ENCODE data around the gene ZSCAN18.
"Not testable (repeated sequence)": the region's sequence is repeated elsewhere in the genome, so short reads cannot be mapped to it uniquely, and the experiment has no call there.

Gene ZSCAN18

GRCh38 chr19:58097781-58098681, at the start of gene ZSCAN18:
Gene ZSCAN18 (minus strand): TSS chr19:58098231. CDS start chr19:58090267, 7,964 bp downstream.
- DNase-seq: peak; percentile 95

DNA sequence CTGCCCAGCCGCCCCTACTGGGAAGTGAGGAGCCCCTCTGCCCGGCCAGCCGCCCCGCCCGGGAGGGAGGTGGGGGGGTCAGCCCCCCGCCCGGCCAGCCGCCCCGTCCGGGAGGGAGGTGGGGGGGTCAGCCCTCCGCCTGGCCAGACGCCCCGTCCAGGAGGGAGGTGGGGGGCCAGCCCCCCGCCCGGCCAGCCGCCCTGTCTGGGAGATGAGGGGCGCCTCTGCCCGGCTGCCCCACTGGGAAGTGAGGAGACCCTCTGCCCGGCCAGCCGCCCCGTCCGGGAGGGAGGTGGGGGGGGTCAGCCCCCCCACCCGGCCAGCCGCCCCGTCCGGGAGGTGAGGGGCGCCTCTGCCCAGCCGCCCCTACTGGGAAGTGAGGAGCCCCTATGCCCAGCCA, 49.4 kb upstream of the ZSCAN18 start:
- not testable (repeated sequence) for DNase-seq

GRCh38 chr19:58145849-58146248, 47.8 kb upstream of the ZSCAN18 start:
- DNase-seq: no peak

DNA sequence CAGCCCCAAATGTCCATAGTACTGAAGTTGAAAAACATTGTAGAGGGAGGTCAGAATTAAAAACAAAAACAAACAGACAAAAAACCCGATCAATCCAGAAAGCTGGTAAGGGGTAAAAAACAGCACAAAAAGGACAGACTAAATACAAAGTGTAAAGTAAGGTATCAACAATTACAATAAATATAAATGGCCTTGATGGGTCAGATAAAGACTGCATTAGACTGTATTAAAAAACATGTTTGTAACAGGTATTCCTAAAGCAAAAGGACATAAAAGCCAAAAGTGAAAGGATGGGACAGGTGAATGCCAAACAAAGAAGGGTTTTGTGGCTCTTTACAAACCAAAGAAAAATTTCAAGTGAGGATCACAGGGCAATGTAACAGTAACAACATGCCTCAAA, 36.2 kb upstream of the ZSCAN18 start:
- no peak for DNase-seq

DNA sequence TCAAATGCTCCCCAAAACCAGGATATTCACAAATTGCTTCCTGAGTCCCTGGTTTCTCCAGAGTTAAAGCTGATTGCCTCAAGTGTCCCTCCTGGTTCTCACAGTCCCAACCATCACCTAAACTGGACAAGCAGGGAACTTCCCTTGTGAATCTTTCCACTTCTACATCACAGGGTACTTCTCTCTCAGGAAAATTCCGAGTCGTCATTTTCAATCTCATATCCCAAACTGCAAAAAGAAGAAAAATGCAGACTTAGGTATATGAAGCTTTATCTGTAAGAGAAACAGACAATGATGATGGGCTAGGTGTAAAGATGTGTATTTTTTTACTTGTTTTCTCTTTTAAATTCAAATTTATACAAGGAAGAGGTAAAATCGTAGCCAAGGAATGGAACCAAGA, 31.3 kb upstream of the ZSCAN18 start:
- no peak for DNase-seq

DNA sequence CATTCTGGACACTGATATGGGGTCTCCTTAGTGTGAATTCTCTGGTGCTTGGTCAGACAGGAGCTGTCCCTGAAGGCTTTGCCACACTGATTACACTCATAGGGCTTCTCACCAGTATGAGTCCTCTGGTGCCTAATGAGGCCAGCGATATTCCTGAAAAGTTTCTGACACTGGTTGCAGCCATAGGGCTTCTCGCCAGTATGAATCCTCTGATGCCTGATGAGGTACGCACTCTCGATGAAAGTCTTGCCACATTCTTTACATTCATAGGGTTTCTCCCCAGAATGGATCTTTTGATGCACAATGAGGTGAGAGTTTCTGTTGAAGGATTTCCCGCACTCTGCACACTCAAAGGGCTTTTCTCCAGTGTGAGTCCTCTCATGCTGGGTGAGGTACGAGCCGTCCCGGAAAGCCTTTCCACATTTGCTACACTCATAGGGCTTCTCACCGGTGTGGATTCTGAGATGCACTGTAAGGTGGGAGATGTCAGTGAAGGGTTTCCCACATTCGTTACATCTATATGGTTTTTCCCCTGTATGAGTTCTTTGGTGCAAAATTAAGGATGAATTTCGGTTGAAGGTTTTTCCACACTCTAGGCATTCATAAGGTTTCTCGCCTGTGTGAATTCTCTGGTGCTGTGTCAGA, 30.1 kb upstream of the ZSCAN18 start:
- DNase-seq: no peak

DNA sequence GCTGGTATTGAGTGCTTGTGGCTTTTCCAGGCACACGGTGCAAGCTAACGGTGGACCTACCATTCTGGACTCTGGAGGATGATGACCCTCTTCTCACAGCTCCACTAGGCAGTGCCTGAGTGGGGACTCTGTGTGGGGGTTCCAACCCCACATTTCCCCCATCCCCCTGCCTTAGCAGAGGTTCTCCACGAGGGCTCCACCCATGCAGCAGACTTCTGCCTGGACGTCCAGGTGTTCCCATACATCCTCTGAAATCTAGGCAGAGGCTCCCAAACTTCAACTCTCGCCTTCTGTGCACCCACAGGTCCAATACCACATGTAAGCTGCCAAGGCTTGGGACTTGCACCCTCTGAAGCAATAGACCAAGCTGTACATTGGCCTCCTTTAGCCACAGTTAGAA, 25.3 kb upstream of the ZSCAN18 start:
- no peak for DNase-seq

DNA sequence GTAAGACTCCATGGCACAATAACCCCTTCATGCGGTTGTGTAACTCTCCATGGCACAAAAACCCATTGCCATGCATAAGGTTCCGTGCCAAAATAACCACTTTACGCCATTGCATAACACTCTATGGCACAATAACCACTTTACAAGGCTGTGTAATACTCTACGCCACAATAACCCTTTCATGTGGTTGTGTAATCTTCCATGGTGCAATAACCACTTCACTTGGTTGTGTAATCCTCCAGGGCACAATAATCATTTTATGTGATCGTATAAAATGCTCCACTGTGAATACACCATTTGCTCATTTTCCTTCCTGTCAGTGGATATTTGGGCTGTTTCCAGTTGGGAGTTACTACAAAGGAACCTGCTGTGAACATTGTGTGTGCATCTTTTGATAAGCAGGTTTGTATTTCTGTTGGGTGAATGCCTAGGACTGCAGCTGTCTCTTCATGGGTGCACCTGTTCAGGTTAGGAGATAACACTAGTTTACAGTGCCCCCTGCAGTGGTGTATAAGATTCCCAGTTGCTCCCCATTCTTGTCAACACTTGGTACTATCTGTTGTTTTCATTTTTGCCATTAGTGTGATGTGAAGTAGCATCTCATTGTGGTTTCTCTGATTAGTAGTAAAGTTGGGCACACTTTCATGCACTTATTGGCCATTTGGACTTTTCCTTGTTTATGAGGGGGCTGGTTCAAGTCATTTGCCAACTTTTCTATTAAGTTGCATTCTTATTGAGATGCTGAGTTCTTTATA, 21.1 kb upstream of the ZSCAN18 start:
- DNase-seq: no peak

DNA sequence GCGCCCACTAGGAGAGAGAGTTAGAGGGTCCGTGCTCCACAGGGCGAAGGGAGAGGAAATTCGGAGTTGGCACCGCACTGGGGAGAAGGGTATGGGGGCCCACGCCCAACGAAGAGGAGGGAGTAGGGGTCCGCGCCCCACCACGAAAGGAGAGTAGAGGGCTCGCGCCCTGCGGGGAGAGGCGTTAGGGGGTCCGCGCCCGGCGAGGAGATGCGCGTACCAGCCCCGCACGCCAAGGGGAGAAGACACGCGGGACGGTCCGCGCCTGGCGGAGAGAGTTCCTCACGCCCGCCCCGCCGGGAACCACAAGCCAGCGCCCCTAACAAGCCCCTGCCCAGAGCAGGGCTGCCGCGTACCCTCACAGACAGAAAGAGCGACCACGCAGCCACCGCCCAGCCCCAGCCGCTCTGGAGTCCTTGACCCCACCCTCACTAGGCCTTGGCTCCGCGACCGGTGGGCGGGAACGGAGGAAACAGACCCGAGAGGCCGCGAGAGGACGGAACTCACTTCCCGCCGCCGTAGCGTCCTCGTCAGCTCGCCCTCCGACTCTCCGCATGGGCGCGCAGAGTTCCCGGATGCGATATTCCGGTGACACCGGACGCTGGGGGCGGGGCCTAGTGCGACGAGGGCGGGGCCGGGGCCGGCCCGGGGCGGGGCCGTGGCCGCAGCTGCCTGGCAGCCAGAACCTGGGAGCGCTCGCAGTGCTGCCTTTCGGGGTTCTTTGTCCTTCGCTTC, 20.0 kb upstream of the ZSCAN18 start:
- DNase-seq: no peak

DNA sequence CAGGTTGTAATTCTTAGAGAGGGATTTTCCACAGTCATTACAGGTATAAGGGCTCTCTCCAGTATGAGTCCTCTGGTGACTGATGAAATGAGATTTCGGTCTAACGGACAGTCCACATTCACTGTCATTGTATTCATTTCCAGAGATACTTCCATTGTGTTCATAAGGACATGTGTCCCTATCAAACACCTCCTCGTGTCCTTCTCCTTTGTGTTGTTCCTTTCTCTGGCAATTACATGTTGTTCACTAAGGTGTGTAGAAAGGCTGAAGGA, 10.5 kb upstream of the ZSCAN18 start:
- DNase-seq: no peak

DNA sequence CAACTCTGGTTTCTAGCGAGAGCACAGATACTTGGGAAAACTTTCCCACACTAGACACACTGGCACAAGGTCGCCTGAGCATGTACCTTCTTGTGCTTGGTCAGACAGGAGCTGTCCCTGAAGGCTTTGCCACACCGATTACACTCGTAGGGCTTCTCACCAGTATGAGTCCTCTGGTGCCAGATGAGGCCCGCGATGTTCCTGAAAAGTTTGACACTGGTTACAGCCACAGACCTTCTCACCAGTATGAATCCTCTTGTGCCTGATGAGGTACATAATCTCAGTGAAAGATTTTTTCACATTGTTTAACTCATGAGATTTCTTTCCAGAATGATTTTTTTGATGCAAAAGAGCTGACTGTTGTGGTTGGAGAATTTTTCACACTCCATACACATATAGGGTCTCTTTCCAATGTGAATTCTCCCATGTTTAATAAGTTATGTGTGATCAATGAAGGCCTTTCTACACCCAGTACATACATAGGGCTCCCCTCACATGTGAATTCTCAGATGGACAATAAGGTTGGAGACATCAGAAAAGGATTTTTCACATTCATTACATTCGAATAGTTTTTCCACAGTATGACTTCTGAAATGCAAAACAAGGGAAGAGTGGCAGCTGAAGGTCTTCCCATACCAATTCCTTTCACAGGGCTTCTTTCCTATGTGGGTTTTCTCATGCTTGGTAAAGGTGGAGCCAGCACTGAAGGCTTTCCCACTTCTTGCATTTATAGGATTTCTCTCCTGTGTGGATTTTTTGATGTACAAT, 9.9 kb upstream of the ZSCAN18 start:
- DNase-seq: no peak

DNA sequence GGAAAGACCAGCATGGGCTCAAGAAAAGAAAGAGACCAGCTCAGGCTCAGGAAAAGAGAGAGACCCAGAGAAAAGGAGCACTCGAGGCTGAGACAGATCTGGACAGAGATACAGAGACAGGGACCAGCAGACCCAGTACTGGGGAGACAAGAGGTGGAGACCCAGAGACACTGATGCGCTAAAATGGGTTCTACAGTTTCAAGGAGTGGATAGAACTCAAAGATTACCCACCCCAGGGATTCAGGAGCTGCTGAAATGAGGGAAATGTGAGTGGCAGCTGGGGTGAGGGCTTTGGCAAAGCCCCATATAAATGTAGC, 609 bp upstream of the ZSCAN18 start:
- no peak for DNase-seq

- no peak for DNase-seq
Measured at GRCh38 chr19:58097349-58097748, 682 bp downstream of the ZSCAN18 start.

DNA sequence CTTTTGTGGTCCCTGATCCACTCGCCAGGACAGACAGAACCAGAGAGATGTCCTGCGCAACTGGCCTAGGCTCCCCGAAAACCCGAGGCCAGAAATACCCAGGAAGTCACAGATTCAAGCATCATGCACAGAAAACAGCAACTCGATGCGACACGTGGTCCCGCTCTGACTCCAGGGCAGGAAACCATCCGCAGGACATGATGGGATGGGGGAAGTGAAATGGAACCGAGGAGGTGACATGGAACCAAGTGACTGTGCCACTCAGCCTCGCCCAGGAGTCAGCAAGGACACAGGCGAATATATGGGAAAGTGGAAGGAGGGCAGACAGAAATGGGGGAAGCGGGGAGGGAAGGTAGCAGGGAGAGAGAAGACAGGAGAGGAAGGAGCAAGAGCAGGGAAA, 1.1 kb downstream of the ZSCAN18 start:
- no peak for DNase-seq

GRCh38 chr19:58095328-58095727, 2.7 kb downstream of the ZSCAN18 start:
- no peak for DNase-seq

- no peak for DNase-seq
Measured at GRCh38 chr19:58093071-58093470, 5.0 kb downstream of the ZSCAN18 start.

- no peak for DNase-seq
Measured at GRCh38 chr19:58091251-58091995, 6.6 kb downstream of the ZSCAN18 start.

GRCh38 chr19:58089846-58090245, 8.2 kb downstream of the ZSCAN18 start:
- DNase-seq: no peak

- DNase-seq: no peak
Measured at GRCh38 chr19:58088521-58089052, 9.4 kb downstream of the ZSCAN18 start.

DNA sequence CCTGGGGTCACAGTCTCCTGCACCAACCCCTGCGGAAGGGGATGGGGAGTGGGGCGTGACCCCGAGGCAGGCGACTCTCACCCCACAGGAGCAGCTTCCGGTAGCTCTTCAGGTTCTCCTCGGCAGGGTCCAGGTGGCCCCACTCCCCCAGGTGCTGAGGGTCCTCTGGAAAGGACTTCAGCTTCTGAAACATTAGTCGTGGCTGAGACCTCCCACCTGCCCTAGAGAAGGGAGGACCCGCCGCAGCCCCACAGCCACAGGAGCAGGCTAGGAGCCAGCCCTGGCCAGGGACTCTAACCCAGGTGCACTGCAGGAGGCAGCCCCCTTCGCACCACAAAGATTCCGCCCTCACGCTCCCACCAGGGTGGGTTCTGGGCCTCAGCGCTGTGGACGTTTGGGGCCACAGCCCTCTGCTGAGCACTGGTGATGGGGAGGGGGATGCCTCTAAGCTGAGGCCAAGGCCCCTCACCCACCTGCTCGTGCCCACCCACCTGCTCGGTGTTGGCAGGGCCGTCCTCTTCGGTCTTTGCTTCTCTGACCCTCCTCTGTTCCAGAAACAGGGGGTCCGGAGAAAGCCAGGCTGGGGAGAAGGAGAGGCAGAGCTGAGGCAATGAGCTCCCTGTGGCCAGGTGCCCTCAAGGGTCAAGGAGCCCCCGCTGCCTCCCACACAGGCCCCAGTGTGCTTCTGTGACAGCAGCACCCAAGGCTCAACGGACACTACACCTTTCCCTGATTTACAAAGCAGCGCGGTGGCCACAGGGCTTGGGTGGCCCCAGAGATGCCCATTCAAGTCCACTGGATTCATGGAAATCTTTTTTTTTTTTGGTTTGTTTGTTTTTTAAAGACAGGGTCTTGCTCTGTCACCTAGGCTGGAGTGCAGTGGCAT, 11.0 kb downstream of the ZSCAN18 start:
- no peak for DNase-seq

All from activated T-cell treated with anti-CD3 and anti-CD28 coated beads, Interleukin-2, amount 50 U/mL, for 48 hours (primary cell).